HepG2 (cell line): Measurements from ENCODE around the gene ORC3. TPM values are rescaled to one million over a fixed set of nuclear protein-coding genes. Genes with fewer than 3 reads are reported as not detected.

Experiments used
- ATAC-seq: fragments of 200-7000 bp; cut with Tn5 transposase; 3 replicates; pipeline ENCODE4 v1.9.1; 2020; ENCODE audit warnings: mild to moderate bottlenecking, moderate library complexity
- BruUV-seq: library from RNA; stranded (reverse); fragments of 400-500 nt; replicated peaks from 2 replicates; lab custom pipeline; 2021; lab: Mats Ljungman, UMichigan
- CTCF ChIA-PET: fragments of 300-600 bp; formaldehyde crosslinking; extraction: SDS; loops from one replicate; lab custom pipeline; 2021; ENCODE audit warnings: low total read pairs, inconsistent platforms, low intra/inter-chr PET ratio; lab: Yijun Ruan, JAX
- POLR2A ChIA-PET: fragments of 350-600 bp; sonication (Branson Sonifier 250); formaldehyde crosslinking; loops from one replicate; lab custom pipeline; 2020; ENCODE audit warnings: antibody characterized with exemption, inconsistent platforms; lab: Yijun Ruan, JAX
- DNase-seq: peaks from one replicate; pipeline ENCODE4 v3.0.0-alpha.2; 2015; ENCODE audit warnings: low spot score
- FAIRE-seq: peaks from 3 replicates; lab custom pipeline; 2011; peaks lifted over from hg19 to GRCh38; lab: Jason Lieb, UNC
- H2AFZ ChIP-seq: one replicate; pipeline ENCODE4 v1.6.1; 2011; ENCODE audit warnings: low read length, inconsistent platforms
- H3K27ac ChIP-seq: fragments of 300-600 bp; 3 replicates; pipeline ENCODE4 v1.8.0; 2011; ENCODE audit warnings: mixed run types, mild to moderate bottlenecking, mixed read lengths, low read length, inconsistent platforms; ENCODE audit not compliant: insufficient read depth; ENCODE audit errors: extremely low read length
- H3K27me3 ChIP-seq, 2 experiments: fragments of 200-600 bp in 1 of 2; 2 replicates in 1 of 2; 3 replicates in 1 of 2; pipeline versions ENCODE4 v1.6.0 to v1.8.0; 2011; ENCODE audit warnings: low read length in 2 of 2, mild to moderate bottlenecking in 2 of 2, moderate library complexity in 2 of 2, inconsistent platforms in 1 of 2; ENCODE audit not compliant: insufficient read depth in 2 of 2, control insufficient read depth in 1 of 2
- H3K36me3 ChIP-seq, 2 experiments: fragments of 200-600 bp in 1 of 2; replicated peaks in 1 of 2; 2 replicates in 1 of 2; 3 replicates in 1 of 2; pipeline versions ENCODE4 v1.5.1 to v1.8.0; 2011; ENCODE audit warnings: low read length in 2 of 2, inconsistent platforms in 1 of 2; ENCODE audit not compliant: insufficient read depth in 2 of 2, control insufficient read depth in 1 of 2
- H3K4me1 ChIP-seq: 2 replicates; pipeline ENCODE4 v1.5.1; 2012; ENCODE audit warnings: low read length, inconsistent platforms; ENCODE audit not compliant: insufficient read depth
- H3K4me2 ChIP-seq: 2 replicates; pipeline ENCODE4 v1.6.0; 2011; ENCODE audit warnings: low read depth, low read length, inconsistent platforms
- H3K4me3 ChIP-seq, 3 experiments: fragments of 200-600 bp in 1 of 3; sonication (generic), shearing (Covaris generic) in 1 of 3; replicated peaks in 1 of 3; 2 replicates each; pipeline ENCODE4 v1.5.1; 2011 to 2016; ENCODE audit warnings: low read length in 3 of 3, inconsistent platforms in 2 of 3, low read depth in 2 of 3, mild to moderate bottlenecking in 2 of 3, control low read depth in 1 of 3, mixed read lengths in 1 of 3; ENCODE audit not compliant: insufficient read depth in 1 of 3
- H3K79me2 ChIP-seq: one replicate; pipeline ENCODE4 v1.6.1; 2011; ENCODE audit warnings: low read length, inconsistent platforms; ENCODE audit not compliant: insufficient read depth
- H3K9ac ChIP-seq: 2 replicates; pipeline ENCODE4 v1.6.0; 2011; ENCODE audit warnings: mild to moderate bottlenecking, low read depth, low read length, inconsistent platforms; ENCODE audit not compliant: insufficient read depth
- H3K9me3 ChIP-seq: 2 replicates; pipeline ENCODE4 v1.5.1; 2012; ENCODE audit warnings: mild to moderate bottlenecking, low read length
- H4K20me1 ChIP-seq: 2 replicates; pipeline ENCODE4 v1.6.0; 2011; ENCODE audit warnings: inconsistent platforms, mild to moderate bottlenecking, low read length, moderate library complexity; ENCODE audit not compliant: insufficient read depth
- CEBPZ ChIP-seq: IDR thresholded peaks from 2 replicates; pipeline ENCODE4 v1.6.1; 2012; ENCODE audit warnings: low read length, improper control_type of control experiment
- IKZF5 ChIP-seq: IDR thresholded peaks from 2 replicates; pipeline ENCODE4 v1.6.1; 2018; ENCODE audit warnings: missing genetic modification reagents, mild to moderate bottlenecking, missing compliant biosample characterization
- ISL2 ChIP-seq: sonication (generic); formaldehyde crosslinking; IDR thresholded peaks from 2 replicates; pipeline ENCODE4 v1.5.0; 2020; ENCODE audit warnings: missing genetic modification reagents
- MBNL3 ChIP-seq: fragments of 250-450 bp; sonication (Bioruptor Pico); conservative IDR thresholded peaks from 2 replicates; pipeline ENCODE4 v1.8.0; 2022; ENCODE audit warnings: mild to moderate bottlenecking, inconsistent platforms
- NCOR1 ChIP-seq: fragments of 200-600 bp; sonication (generic); IDR thresholded peaks from 2 replicates; pipeline ENCODE4 v1.7.0; 2017; ENCODE audit warnings: antibody characterized with exemption, low read length, borderline replicate concordance
- POLR2AphosphoS2 ChIP-seq: IDR thresholded peaks from 2 replicates; pipeline ENCODE4 v1.6.1; 2011; ENCODE audit warnings: low read depth, low read length, improper control_type of control experiment
- ZBTB38 ChIP-seq: sonication (generic); formaldehyde crosslinking; IDR thresholded peaks from 2 replicates; pipeline ENCODE4 v1.5.1; 2020; ENCODE audit warnings: mild to moderate bottlenecking, missing genetic modification reagents
- ZNF138 ChIP-seq: sonication (generic); formaldehyde crosslinking; IDR thresholded peaks from 2 replicates; pipeline ENCODE4 v1.5.0; 2020; ENCODE audit warnings: mild to moderate bottlenecking, low read depth, missing genetic modification reagents
- ZNF230 ChIP-seq: sonication (generic); formaldehyde crosslinking; IDR thresholded peaks from 2 replicates; pipeline ENCODE4 v1.4.0; 2020; ENCODE audit warnings: mild to moderate bottlenecking, missing genetic modification reagents
- ZNF484 ChIP-seq: sonication (generic); formaldehyde crosslinking; IDR thresholded peaks from 2 replicates; pipeline ENCODE4 v1.5.1; 2020; ENCODE audit warnings: mild to moderate bottlenecking, low read depth, missing genetic modification reagents, borderline replicate concordance
- ZNF503 ChIP-seq: sonication (generic); formaldehyde crosslinking; IDR thresholded peaks from 2 replicates; pipeline ENCODE4 v1.4.0; 2020; ENCODE audit warnings: missing genetic modification reagents
- ZNF674 ChIP-seq: sonication (generic); formaldehyde crosslinking; IDR thresholded peaks from 2 replicates; pipeline ENCODE4 v1.5.0; 2020; ENCODE audit warnings: low read depth, mild to moderate bottlenecking, missing genetic modification reagents
- WGBS: methylation state at CpG from one replicate; pipeline ENCODE4 v1.1.6; 2017; ENCODE audit warnings: low lambda C conversion rate; 5-methylcytosine and 5-hydroxymethylcytosine counted together
- in situ Hi-C: cut with HindIII; loops from 2 replicates; pipeline ENCODE4 v1.10.0; 2017; ENCODE audit warnings: low pct_unique_long_range_greater_than_20kb; ENCODE audit not compliant: extremely low pct_ligation_motif_present
- intact Hi-C: fragments of 100-400 bp; cut with micrococcal nuclease; formaldehyde crosslinking; loops from one replicate; pipeline ENCODE4 v1.10.0; 2022; ENCODE audit not compliant: unreplicated experiment
- polyA plus RNA-seq, 8 experiments: library from polyadenylated mRNA; depleted of rRNA in 3 of 8; stranded (reverse) in 7 of 8; unstranded in 1 of 8; fragments of >200 nt; fragmentation: Illumina TruSeq in 4 of 8; extraction: Trizol in 4 of 8; gene quantifications; 2 replicates each; pipeline versions ENCODE4 v1.2.1 to v1.2.3, GENCODE V29; 2011 to 2016; ENCODE audit warnings: low read depth in 4 of 8, missing spikeins in 1 of 8, mixed read lengths in 1 of 8; ENCODE audit not compliant: insufficient read depth in 1 of 8
- total RNA-seq, 5 experiments: library from RNA; depleted of rRNA; stranded (reverse); fragments of >200 nt; fragmentation: Illumina TruSeq; extraction: Trizol; gene quantifications; 2 replicates each; pipeline ENCODE4 v1.2.3, GENCODE V29; 2016; ENCODE audit warnings: low read depth in 1 of 5

ORC3 gene
- total and polyA plus RNA-seq, 2 of the 13 experiments (the other 11 are each of a cell fraction or from before 2014, with no cell fraction given), result 21.8 to 43.5 TPM

GRCh38 chr6:87558446-87558845, 31.5 kb upstream of the ORC3 start:
- Histone ChIP-seq H3K9ac (no peak overlapping the region), H3K4me2 (no peak overlapping the region), H3K9me3 (no peaks in the 10 kb centered on the region)
- no peak for TF ChIP-seq POLR2AphosphoS2
- TF ChIP-seq NCOR1, result no peak
- TF ChIP-seq ZNF484 (CRISPR knock-in tag), result no peak
- TF ChIP-seq IKZF5 (CRISPR knock-in tag), result no peak
- TF ChIP-seq ZNF503 (CRISPR knock-in tag), result no peak
- TF ChIP-seq, all 625 proteins: peak for 0
- in situ Hi-C loops (no loop called here), intact Hi-C loops (no loop called here)
- peaks cover 9 to 73% of the 10 kb centered on the region in 2 experiments; a peak in 4 of 5 replicates for H3K36me3 ChIP-seq
- no peaks in the 10 kb centered on the region for H4K20me1 ChIP-seq
- H3K79me2 ChIP-seq, result peaks cover 2% of the 10 kb centered on the region
- ChIA-PET POLR2A (no interaction called here), CTCF (no interaction called here)
- DNase-seq (no peak), ATAC-seq (no peak), FAIRE-seq (no peak)
- no peaks in the 10 kb centered on the region; a peak in 1 of 5 replicates for H3K27me3 ChIP-seq
- no peak overlapping the region for H3K4me3 ChIP-seq
- no peak overlapping the region for H3K27ac ChIP-seq
- H3K4me1 ChIP-seq, result no peaks in the 10 kb centered on the region
- no TSS peak for BruUV-seq
- H2AFZ ChIP-seq, result no peak overlapping the region

- ATAC-seq (no peak), FAIRE-seq (no peak), DNase-seq (no peak)
- intact Hi-C loops (no loop called here), in situ Hi-C loops (no loop called here)
- H3K4me3 ChIP-seq, result no peak overlapping the region
- 98% methylated on average over 1 of the region's 1 CpG for WGBS
- no peak overlapping the region for H2AFZ ChIP-seq
- H3K4me2 ChIP-seq, result no peak overlapping the region
- H3K36me3 ChIP-seq, result peaks cover 10 to 74% of the 10 kb centered on the region in 2 experiments
- peaks cover 5% of the 10 kb centered on the region for H3K79me2 ChIP-seq
- no TSS peak for BruUV-seq
- H3K9me3 ChIP-seq, result no peaks in the 10 kb centered on the region
- CTCF ChIA-PET, result no interaction called here
- H3K27ac ChIP-seq, result no peak overlapping the region
- H3K27me3 ChIP-seq, result no peaks in the 10 kb centered on the region; a peak in 1 of 5 replicates
- no peaks in the 10 kb centered on the region for H4K20me1 ChIP-seq
- POLR2A ChIA-PET, result no interaction called here
- no peaks in the 10 kb centered on the region for H3K4me1 ChIP-seq
- no peak overlapping the region for H3K9ac ChIP-seq
- TF ChIP-seq CEBPZ, result no peak
- TF ChIP-seq ZNF138 (CRISPR knock-in tag), result no peak
- no peak for TF ChIP-seq POLR2AphosphoS2
- TF ChIP-seq MBNL3, result no peak
- TF ChIP-seq ISL2, result no peak
- TF ChIP-seq ZBTB38 (CRISPR knock-in tag), result no peak
- no peak for TF ChIP-seq ZNF230 (CRISPR knock-in tag)
- TF ChIP-seq ZNF674 (CRISPR knock-in tag), result no peak
Measured at GRCh38 chr6:87561017-87561416, 28.9 kb upstream of the ORC3 start.
